ENCODE data around the gene AMPH.

DNA sequence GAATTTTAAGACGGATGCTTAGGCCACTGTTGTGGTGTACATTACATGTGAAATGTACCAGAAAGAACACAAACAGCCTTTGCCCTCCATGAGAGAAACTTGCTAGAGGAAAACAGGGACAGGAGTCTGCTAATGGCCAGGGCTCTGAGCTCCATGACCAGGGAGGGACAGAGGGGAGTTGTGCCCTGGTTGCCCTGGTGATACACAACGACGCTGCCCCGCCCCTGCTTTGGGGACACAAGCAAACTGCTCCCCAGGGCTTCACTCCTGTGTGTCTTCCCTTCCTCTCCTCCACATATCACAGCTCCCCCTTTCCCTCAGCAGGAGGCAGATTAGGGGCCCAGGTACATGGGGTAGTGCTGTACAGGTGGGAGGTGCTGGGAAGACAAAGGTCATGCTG is 36.2 kb downstream of the AMPH start:
- no peak for TF ChIP-seq POLR2A (IDR thresholded peaks at IDR 0.05; ENCODE audit: low read depth)
- TF ChIP-seq, protein P1, sequence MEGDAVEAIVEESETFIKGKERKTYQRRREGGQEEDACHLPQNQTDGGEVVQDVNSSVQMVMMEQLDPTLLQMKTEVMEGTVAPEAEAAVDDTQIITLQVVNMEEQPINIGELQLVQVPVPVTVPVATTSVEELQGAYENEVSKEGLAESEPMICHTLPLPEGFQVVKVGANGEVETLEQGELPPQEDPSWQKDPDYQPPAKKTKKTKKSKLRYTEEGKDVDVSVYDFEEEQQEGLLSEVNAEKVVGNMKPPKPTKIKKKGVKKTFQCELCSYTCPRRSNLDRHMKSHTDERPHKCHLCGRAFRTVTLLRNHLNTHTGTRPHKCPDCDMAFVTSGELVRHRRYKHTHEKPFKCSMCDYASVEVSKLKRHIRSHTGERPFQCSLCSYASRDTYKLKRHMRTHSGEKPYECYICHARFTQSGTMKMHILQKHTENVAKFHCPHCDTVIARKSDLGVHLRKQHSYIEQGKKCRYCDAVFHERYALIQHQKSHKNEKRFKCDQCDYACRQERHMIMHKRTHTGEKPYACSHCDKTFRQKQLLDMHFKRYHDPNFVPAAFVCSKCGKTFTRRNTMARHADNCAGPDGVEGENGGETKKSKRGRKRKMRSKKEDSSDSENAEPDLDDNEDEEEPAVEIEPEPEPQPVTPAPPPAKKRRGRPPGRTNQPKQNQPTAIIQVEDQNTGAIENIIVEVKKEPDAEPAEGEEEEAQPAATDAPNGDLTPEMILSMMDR (IDR thresholded peaks at IDR 0.05): no peak
- TF ChIP-seq POLR2AphosphoS5 (IDR thresholded peaks at IDR 0.05): no peak
- TF ChIP-seq EP300 (IDR thresholded peaks at IDR 0.05): no peak

All from esophagus muscularis mucosa (tissue), 4 donors.